C4-2B (cell line): Measurements from ENCODE around the gene KCNMA1.

ENCODE experiments used
- H3K27ac ChIP-seq: fragments of 450-650 bp; 2 replicates; pipeline ENCODE4 v1.5.1; 2017
- CTCF ChIP-seq: fragments of 450-650 bp; conservative IDR thresholded peaks from 2 replicates; pipeline ENCODE4 v1.5.1; 2017; ENCODE audit warnings: mild to moderate bottlenecking
- ZFX ChIP-seq: fragments of 450-650 bp; IDR thresholded peaks from 2 replicates; pipeline ENCODE4 v1.6.1; 2017

KCNMA1 gene

GRCh38 chr10:77032188-77032570 lies 605.4 kb downstream of the KCNMA1 start:
- TF ChIP-seq CTCF (no peak), ZFX (no peak)
- H3K27ac ChIP-seq = no peak overlapping the region

DNA sequence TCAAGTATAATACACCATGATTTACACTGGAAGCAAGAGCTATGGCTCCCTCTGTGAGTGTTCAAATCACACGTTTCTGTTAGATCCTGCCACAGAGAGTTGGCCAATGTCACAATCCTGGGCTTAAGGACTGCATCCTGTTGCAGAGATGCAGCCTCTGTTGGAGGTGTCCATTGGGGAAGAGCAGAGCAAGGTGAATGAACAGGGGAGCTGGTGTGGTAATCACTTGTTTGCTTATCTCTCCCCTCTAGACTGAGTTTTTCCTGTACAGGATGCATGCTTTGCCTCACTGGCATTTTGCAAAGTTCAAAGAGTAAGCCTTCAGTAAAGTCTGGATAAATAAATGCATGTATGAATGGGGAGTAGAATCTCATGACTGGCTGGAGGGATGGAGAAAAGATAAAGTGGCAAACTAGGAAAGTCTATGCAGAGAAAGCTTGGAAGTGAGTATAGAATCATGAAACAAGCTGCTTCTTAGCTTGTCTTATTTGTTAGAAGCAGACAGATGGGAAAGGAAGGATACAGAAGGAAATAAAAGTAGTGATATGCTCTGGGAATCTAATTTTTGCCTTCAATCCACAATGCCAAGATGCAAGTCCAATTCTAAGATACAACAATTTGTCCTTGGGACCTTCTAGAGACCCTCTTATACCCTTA lies 605.9 kb downstream of the KCNMA1 start:
- TF ChIP-seq ZFX = no peak
- no peak for TF ChIP-seq CTCF

GRCh38 chr10:77030974-77031373 lies 606.6 kb downstream of the KCNMA1 start:
- TF ChIP-seq CTCF (no peak), ZFX (no peak)
- H3K27ac ChIP-seq = no peak overlapping the region

More for the DNA sequence above, 605.9 kb downstream of the KCNMA1 start:
- no peak overlapping the region for H3K27ac ChIP-seq

DNA sequence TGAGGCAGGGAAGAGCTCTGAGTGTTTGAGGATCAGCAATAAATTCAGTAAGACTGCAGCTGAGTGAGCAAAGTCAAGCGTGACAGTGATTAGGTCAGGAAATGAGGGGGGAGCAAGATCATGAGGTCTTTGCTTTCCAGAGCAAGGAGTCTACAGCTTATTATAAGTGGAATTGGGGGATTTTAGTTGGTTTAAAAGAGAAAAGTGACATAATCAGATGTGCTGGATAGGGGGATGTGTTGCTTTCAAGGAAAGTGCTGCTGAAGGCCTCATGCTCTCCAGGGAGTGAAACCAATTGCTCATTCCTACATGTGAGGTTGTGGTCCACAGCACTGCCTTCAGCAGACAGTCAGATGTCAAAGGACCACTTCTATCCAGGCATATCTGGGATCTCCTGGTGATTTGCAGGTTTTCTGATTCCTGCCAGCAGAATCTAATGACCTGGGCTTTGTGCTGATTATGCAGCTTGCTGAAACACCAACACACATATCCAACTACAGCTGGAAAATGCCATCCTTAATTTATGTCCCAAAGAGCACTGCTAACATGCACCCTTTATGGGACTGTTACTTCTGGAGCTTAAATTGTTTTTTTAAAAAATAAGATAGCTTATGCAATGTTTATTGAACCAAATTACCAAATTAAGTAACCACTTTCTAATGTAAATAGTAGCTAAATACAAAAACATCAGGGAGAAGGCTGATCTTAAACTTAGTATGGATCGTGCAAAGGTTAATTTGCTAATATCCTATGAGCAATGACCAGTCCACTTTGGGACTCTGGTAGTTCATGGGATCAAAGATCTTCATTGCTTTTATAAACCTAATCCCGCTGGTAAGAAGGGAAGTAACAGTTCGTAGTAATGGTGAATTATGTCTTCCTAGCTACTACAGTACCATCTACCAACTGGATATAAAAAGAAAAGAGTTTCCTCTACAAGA lies 607.6 kb downstream of the KCNMA1 start:
- no peak for TF ChIP-seq CTCF
- TF ChIP-seq ZFX = no peak
- H3K27ac ChIP-seq = no peak overlapping the region

DNA sequence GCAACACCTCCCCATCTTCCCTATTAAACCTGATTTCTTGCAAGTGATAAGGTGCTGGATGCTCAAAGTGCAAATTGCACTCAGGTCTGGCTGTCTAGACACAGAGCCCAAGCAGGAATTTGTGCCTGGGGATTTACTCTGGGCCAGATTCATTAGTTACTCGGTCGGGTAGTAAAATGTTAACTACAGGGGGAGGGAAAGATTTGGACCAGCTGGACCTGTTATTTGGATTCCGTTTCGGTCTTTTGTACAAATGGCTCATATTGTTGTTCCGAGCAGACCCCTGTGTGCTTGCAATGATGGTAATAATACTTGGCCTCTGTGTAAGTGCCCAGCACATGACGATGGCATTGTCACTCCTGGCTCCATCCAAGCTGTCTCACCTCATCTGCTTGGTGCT lies 609.6 kb downstream of the KCNMA1 start:
- TF ChIP-seq ZFX (no peak), CTCF (no peak)
- no peak overlapping the region for H3K27ac ChIP-seq

DNA sequence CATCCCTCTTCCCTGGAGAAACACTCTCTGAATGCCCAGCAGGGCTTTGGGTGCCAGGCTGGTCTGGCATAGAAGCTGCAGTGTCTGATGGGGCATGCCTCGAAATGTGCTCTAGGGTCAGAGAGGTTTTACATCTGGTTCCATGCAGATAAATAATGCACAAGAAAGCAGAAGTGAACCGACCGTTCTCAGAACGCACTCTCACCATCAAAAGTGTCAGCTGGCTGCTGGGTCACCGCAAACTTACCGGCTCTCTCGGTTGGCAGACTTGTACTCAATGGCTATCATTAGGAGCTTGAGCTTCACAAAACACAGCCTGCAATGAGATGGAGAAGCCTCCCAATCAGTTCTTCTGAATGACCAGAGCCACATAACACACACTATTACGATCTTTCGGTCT lies 610.0 kb downstream of the KCNMA1 start:
- TF ChIP-seq CTCF (no peak), ZFX (no peak)
- no peak overlapping the region for H3K27ac ChIP-seq

- no peak for TF ChIP-seq ZFX
- no peak for TF ChIP-seq CTCF
- H3K27ac ChIP-seq = no peak overlapping the region
Observed at GRCh38 chr10:77027141-77027540, 610.5 kb downstream of the KCNMA1 start.
